ENCODE measurements around the gene SERGEF.
A peak's percentile ranks its signal among the peaks of the same experiment; 100 is the strongest.

The SERGEF gene

GRCh38 chr11:17810746-17811145 is 202.1 kb downstream of the SERGEF start:
- Histone ChIP-seq H3K4me3 (ENCODE audit: low read depth, low read length) (no peak overlapping the region), H3K36me3 (no peaks in the 10 kb centered on the region), H3K27me3 (ENCODE audit: insufficient read depth, low read depth, severe bottlenecking) (no peaks in the 10 kb centered on the region), H3K27ac (no peak overlapping the region), H3K9me3 (ENCODE audit: severe bottlenecking) (no peaks in the 10 kb centered on the region)
- DNase-seq = no peak
- TF ChIP-seq CTCF (IDR thresholded peaks at IDR 0.05; ENCODE audit: low read depth, low read length) = no peak

- Histone ChIP-seq H3K27ac (no peak overlapping the region), H3K36me3 (no peaks in the 10 kb centered on the region), H3K27me3 (ENCODE audit: insufficient read depth, low read depth, severe bottlenecking) (no peaks in the 10 kb centered on the region), H3K9me3 (ENCODE audit: severe bottlenecking) (no peaks in the 10 kb centered on the region), H3K4me3 (ENCODE audit: low read depth, low read length) (no peak overlapping the region)
- no peak for TF ChIP-seq CTCF (IDR thresholded peaks at IDR 0.05; ENCODE audit: low read depth, low read length)
- peak; percentile 20 for DNase-seq
These were observed 202.8 kb downstream of the SERGEF start for GRCh38 chr11:17810041-17810440.

- H3K36me3 ChIP-seq = no peaks in the 10 kb centered on the region
- DNase-seq = no peak
- no peak for TF ChIP-seq CTCF (IDR thresholded peaks at IDR 0.05; ENCODE audit: low read depth, low read length)
These were observed 205.8 kb downstream of the SERGEF start for GRCh38 chr11:17807034-17807433.

GRCh38 chr11:17805873-17806272 is 207.0 kb downstream of the SERGEF start:
- TF ChIP-seq CTCF (IDR thresholded peaks at IDR 0.05; ENCODE audit: low read depth, low read length) = no peak
- Histone ChIP-seq H3K36me3 (no peaks in the 10 kb centered on the region), H3K27ac (no peak overlapping the region), H3K4me3 (ENCODE audit: low read depth, low read length) (no peak overlapping the region), H3K27me3 (ENCODE audit: insufficient read depth, low read depth, severe bottlenecking) (no peaks in the 10 kb centered on the region), H3K9me3 (ENCODE audit: severe bottlenecking) (no peaks in the 10 kb centered on the region)
- no peak for DNase-seq

More at GRCh38 chr11:17807034-17807433, 205.8 kb downstream of the SERGEF start:
- no peak overlapping the region for H3K27ac ChIP-seq
- no peaks in the 10 kb centered on the region for H3K9me3 ChIP-seq (ENCODE audit: severe bottlenecking)
- H3K27me3 ChIP-seq (ENCODE audit: insufficient read depth, low read depth, severe bottlenecking) = no peaks in the 10 kb centered on the region
- no peak overlapping the region for H3K4me3 ChIP-seq (ENCODE audit: low read depth, low read length)

- Histone ChIP-seq H3K9me3 (ENCODE audit: severe bottlenecking) (no peaks in the 10 kb centered on the region), H3K4me3 (ENCODE audit: low read depth, low read length) (no peak overlapping the region), H3K27me3 (ENCODE audit: insufficient read depth, low read depth, severe bottlenecking) (no peaks in the 10 kb centered on the region), H3K27ac (no peak overlapping the region), H3K36me3 (no peaks in the 10 kb centered on the region)
- no peak for TF ChIP-seq CTCF (IDR thresholded peaks at IDR 0.05; ENCODE audit: low read depth, low read length)
- no peak for DNase-seq
These were observed 207.8 kb downstream of the SERGEF start for GRCh38 chr11:17805043-17805442.

- H3K9me3 ChIP-seq (ENCODE audit: severe bottlenecking) = no peaks in the 10 kb centered on the region
- H3K36me3 ChIP-seq = no peaks in the 10 kb centered on the region; the same call in 1 of the 2 replicates
- TF ChIP-seq CTCF (IDR thresholded peaks at IDR 0.05; ENCODE audit: low read depth, low read length) = no peak
- no peak overlapping the region for H3K27ac ChIP-seq
- DNase-seq = no peak
- H3K27me3 ChIP-seq (ENCODE audit: insufficient read depth, low read depth, severe bottlenecking) = no peaks in the 10 kb centered on the region
- H3K4me3 ChIP-seq (ENCODE audit: low read depth, low read length) = no peak overlapping the region
These were observed 209.0 kb downstream of the SERGEF start for GRCh38 chr11:17803754-17804334.

Measured in WERI-Rb-1 (cell line).